HK-2 (cell line): ENCODE data around the gene EXOSC1.
"Not testable (repeated sequence)": the region's sequence is repeated elsewhere in the genome, so short reads cannot be mapped to it uniquely, and the experiment has no call there.

Experiments used
- DNase-seq: peaks from one replicate; pipeline ENCODE4 v3.0.0-alpha.2; 2018; ENCODE audit not compliant: unreplicated experiment

EXOSC1 gene

DNA sequence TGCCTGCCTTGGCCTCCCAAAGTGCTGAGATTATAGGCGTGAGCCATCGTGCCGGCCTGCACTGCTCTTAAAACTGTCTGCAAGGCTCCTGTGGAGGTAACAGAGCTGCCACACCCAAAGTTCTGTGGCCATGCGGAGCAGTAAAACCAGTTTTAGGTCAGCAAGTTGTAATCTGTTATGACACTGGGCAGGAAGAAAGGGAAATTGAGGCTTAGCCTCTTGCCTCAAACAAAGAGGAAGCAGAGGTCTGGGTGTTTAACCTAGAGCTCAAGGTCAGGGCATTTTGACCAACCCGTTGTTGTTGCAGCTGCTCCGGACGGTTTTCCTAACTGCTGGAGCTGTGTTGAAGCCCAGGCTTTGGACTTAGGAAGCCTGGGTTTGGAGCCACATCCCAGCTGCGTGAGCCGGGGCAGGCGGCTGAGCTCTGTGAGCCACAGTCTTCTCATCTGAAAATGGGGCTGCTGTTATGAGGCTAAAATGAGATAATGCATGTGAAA lies 37.3 kb downstream of the EXOSC1 start:
- no peak for DNase-seq

GRCh38 chr10:97407952-97408248 lies 37.9 kb downstream of the EXOSC1 start:
- no peak for DNase-seq

DNA sequence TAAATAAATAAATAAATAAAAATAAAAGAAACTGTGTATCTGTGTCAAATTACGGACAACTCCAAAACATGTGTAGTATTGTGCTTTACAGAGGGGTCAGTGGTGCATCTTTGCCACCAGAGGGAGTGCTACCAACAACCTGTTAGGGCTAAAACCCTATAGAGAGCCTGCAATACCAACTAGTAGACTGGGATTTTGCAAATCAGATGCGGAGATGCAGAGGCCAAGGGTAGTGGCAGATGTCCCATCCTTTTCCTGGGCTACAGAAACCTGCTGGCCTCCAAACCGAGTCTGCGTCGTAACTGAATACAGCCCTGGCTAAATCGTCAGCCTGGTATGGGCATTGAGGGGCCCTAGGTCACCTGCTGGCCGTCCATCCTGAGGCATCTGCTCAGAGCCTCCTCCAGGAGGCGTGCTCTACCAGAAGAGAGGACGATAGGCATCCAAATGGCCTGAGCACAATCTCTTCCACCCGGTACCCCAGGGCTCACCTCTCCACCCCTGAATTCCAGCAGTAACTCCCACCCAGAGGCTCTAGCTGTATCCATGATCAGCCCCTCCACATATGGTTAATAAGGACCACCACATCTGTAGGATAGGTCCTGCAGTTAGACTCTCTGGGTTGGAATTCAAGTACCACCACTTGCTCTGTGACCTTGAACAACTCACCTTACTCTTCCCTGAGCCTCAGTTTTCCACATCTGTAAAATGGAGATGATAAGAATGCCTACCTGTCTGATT lies 38.4 kb downstream of the EXOSC1 start:
- peak; percentile 83 for DNase-seq

DNA sequence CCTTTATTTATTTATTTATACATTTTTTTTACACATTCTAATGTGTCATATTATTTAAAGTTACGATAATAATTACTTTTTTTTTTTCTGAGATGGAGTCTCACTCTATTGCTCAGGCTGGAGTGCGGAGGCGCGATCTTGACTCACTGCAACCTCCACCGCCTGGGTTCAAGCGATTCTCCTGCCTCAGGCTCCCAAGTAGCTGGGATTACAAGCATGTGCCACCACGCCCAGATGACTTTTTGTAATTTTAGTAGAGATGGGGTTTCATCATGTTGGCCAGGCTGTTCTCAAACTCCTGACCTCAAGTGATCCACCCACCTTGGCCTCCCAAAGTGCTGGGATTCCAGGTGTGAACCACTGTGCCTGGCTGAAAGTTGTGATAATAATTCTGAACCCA lies 39.3 kb downstream of the EXOSC1 start:
- DNase-seq, result not testable (repeated sequence)

- no peak for DNase-seq
These were observed 39.7 kb downstream of the EXOSC1 start for GRCh38 chr10:97406064-97406463.

DNA sequence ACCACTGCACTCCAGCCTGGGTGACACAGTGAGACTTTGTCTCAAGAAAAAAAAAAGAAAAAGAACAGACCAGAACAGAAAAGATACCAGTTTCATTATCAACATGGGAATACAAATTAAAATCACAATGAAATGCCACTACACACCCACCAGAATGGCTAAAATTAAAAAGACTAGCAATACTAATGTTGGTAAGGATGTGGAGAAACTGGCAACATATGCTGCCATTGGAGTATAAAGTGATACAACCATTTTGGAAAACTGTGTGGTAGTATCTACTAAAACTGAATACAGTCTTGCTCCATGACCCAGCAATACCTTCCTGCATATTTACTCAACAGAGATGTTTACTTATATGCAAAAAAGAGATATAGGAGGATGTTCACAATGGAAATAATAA lies 41.8 kb downstream of the EXOSC1 start:
- no peak for DNase-seq

DNA sequence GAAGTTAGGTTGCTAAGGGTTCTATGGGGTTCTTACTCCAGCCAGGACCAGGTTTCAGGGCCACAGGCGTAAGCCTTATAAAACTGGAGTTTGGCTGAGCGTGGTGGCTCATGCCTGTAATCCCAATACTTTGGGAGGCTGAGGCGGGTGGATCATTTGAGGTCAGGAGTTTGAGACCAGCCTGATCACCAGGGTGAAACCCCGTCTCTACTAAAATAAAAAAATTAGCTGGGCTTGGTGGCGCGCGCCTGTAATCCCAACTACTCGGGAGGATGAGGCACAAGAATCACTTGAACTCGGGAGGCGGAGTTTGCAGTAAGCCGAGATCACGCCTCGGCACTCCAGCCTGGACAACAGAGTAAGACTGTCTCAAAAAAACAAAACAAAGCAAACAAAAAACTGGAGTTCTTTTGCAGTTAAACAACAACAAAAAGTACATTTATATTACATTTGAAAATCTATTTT lies 44.3 kb downstream of the EXOSC1 start:
- no peak for DNase-seq

DNA sequence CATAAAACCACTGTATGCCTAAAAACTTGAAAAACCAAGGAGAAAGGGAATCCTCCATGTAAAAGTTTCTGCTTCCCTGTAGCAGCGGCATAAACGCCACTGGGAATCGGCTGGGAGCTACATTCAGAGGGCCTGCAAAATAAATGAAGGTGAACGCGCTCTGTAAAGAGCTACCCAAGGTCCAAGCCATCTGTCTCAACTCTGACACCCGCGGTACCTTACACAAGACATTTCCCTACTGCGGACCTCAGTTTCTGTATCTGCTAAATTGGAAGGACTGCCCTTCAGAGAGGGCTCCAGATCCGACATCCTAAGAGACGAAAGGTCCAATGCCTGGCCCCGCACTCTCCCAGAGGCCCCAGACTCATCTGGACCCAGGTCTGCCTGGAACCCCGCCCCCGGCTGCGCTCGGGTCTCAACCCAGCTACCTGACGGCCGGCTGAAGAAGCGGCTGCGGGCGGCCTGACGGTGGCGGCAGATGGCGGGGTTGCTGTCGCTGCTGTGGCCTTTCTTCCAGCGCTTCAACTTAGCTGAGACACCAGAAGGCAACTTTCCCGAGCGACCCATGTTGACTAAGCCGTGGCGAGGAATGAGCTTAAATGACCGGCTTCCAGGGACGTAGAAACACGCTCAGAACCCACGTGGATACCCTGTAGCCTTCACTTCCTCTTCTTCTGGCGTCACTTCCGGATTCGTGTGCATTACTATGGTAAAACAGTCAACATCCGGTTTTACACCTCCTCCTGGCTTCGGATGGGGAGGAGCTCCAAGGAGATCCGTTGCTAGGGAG lies 44.9 kb downstream of the EXOSC1 start, which contains the start of gene RRP12:
Gene RRP12, minus strand, starts transcription at position 676 of the 790 bp plus-strand sequence. Its CDS starts 109 bp downstream, at position 567.
- peak; percentile 86 for DNase-seq

GRCh38 chr10:97399843-97400545 lies 45.8 kb downstream of the EXOSC1 start:
- DNase-seq, result peak; percentile 58

- DNase-seq, result no peak
These were observed 49.8 kb downstream of the EXOSC1 start for GRCh38 chr10:97396056-97396455.

DNA sequence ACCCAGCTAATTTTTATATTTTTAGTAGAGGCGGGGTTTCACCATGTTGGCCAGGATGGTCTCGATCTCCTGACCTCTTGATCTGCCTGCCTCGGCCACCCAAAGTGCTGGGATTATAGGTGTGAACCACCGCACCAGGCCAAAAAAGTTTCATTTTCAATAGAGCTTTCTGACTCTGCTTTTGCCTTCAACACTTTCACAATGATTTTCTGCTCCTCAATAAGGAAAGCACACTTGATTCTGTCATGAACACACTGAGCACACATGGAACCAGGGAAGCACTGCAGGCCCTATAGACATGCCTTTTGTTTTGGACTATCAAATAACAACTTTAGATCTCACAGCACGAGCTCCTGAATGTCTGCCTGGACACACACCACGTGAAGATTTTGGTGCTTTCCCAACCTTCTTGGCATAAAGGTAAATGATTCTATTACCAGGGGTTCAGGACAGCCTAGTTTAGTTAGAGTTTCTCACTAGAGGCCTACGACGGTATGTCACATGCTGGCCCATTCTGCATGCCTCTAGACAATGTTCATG lies 52.7 kb downstream of the EXOSC1 start:
- no peak for DNase-seq

GRCh38 chr10:97390091-97390490 lies 55.7 kb downstream of the EXOSC1 start:
- DNase-seq, result no peak

DNA sequence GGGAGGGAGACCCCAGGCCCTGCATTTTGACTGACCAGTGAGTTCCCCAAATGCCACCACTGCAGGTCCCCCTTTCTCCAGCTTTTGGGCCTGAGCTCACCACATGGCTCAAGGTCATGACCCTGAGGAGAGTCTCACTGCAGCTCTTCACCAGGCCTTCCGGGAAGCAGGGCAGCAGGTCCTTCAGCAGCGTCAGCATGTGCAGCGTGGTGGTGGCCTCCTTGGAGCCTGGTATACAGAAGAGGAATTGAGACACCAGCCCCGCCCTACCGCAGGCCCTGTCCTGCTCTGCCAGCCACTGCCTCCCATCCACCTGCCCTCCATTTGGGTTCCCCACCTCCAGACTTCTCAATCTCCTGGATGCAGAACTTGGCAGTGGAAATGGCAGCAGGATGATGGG lies 57.7 kb downstream of the EXOSC1 start:
- DNase-seq, result no peak
